ENCODE results near the gene DNAJC4.
A peak's percentile ranks its signal among the peaks of the same experiment; 100 is the strongest.

- TF ChIP-seq, protein P1, sequence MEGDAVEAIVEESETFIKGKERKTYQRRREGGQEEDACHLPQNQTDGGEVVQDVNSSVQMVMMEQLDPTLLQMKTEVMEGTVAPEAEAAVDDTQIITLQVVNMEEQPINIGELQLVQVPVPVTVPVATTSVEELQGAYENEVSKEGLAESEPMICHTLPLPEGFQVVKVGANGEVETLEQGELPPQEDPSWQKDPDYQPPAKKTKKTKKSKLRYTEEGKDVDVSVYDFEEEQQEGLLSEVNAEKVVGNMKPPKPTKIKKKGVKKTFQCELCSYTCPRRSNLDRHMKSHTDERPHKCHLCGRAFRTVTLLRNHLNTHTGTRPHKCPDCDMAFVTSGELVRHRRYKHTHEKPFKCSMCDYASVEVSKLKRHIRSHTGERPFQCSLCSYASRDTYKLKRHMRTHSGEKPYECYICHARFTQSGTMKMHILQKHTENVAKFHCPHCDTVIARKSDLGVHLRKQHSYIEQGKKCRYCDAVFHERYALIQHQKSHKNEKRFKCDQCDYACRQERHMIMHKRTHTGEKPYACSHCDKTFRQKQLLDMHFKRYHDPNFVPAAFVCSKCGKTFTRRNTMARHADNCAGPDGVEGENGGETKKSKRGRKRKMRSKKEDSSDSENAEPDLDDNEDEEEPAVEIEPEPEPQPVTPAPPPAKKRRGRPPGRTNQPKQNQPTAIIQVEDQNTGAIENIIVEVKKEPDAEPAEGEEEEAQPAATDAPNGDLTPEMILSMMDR (IDR thresholded peaks at IDR 0.05): peak; percentile 41 to 89 (median 55)
- peak; percentile 98 for TF ChIP-seq POLR2A (IDR thresholded peaks at IDR 0.05)
- TF ChIP-seq POLR2AphosphoS5 (IDR thresholded peaks at IDR 0.05): peak; percentile 98 to 99 (median 98)
- TF ChIP-seq EP300 (IDR thresholded peaks at IDR 0.05; ENCODE audit: low read depth): peak; percentile 27
These were observed 45.1 kb upstream of the DNAJC4 start for GRCh38 chr11:64185175-64185692.

All from transverse colon (tissue), 4 donors.